Gastrocnemius medialis (tissue), 4 donors: Measurements from ENCODE around the gene HS6ST2. TPM values are rescaled to one million over a fixed set of nuclear protein-coding genes. Genes with fewer than 3 reads are reported as not detected.
A peak's percentile ranks its signal among the peaks of the same experiment; 100 is the strongest.

Experiments used
- ATAC-seq, 2 donors: fragments of 150-250 bp; one replicate each; pipeline ENCODE4 v1.9.1; 2016
- DNase-seq, 2 donors: peaks; one replicate each; pipeline ENCODE4 v3.0.0-alpha.2; 2019
- H3K27ac ChIP-seq, 4 donors: fragments of 200-600 bp; sonication (generic); 1 replicate in 1 of 4; 2 replicates in 3 of 4; pipeline ENCODE4 v1.5.1; 2016 to 2018; ENCODE audit warnings: mild to moderate bottlenecking in 2 of 4, moderate library complexity in 1 of 4
- H3K27me3 ChIP-seq, 3 donors: fragments of 200-600 bp; sonication (generic) in 2 of 3; 1 replicate in 1 of 3; 2 replicates in 2 of 3; pipeline versions ENCODE4 v1.5.1 to v1.6.0; 2016 to 2019; ENCODE audit warnings: mild to moderate bottlenecking in 1 of 3, moderate library complexity in 1 of 3
- H3K36me3 ChIP-seq, 2 donors: fragments of 200-600 bp; sonication (generic) in 1 of 2; one replicate each; pipeline ENCODE4 v1.5.1; 2017 to 2018
- H3K4me1 ChIP-seq, 2 donors: fragments of 200-600 bp; sonication (generic) in 1 of 2; one replicate each; pipeline ENCODE4 v1.5.1; 2016 to 2017; ENCODE audit warnings: mild to moderate bottlenecking in 2 of 2
- H3K4me3 ChIP-seq, 4 donors: fragments of 200-600 bp; sonication (generic) in 3 of 4; 1 replicate in 1 of 4; 2 replicates in 3 of 4; pipeline ENCODE4 v1.5.1; 2016 to 2019; ENCODE audit warnings: mild to moderate bottlenecking in 2 of 4
- H3K9me3 ChIP-seq, 3 donors: fragments of 200-600 bp; sonication (generic) in 2 of 3; 1 replicate in 1 of 3; 2 replicates in 2 of 3; pipeline ENCODE4 v1.5.1; 2016 to 2019
- CTCF ChIP-seq, 5 experiments: fragments of 450-650 bp in 3 of 5; fragments of 200-600 bp in 2 of 5; sonication (generic) in 2 of 5; IDR thresholded peaks in 4 of 5; conservative IDR thresholded peaks in 1 of 5; 1 replicate in 4 of 5; 2 replicates in 1 of 5; pipeline ENCODE4 v1.5.1; 2016 to 2019; ENCODE audit warnings: antibody characterized with exemption in 5 of 5, mild to moderate bottlenecking in 3 of 5, moderate library complexity in 3 of 5
- POLR2A ChIP-seq, 2 donors: fragments of 450-650 bp; IDR thresholded peaks; one replicate each; pipeline ENCODE4 v1.6.1; 2017; ENCODE audit warnings: antibody characterized with exemption in 2 of 2, mild to moderate bottlenecking in 2 of 2, moderate library complexity in 2 of 2
- in situ Hi-C, 4 donors: fragments of 200-750 bp; cut with MboI; loops; one replicate each; pipeline versions ENCODE4 v1.15.0 to v1.8.0; 2017; ENCODE audit warnings: low sequenced_read_pairs in 4 of 4
- intact Hi-C: fragments of 100-400 bp; cut with DNase I; formaldehyde crosslinking; loops from one replicate; pipeline ENCODE4 v1.15.1; 2023; ENCODE audit warnings: low total_unique reads
- total RNA-seq, 4 donors: library from RNA; depleted of rRNA; stranded (reverse); fragments of >200 nt; gene quantifications; one replicate each; pipeline versions ENCODE4 v1.1.0 to v1.2.3, GENCODE V29; 2016

Gene HS6ST2
- total RNA-seq, 4 donors from 2014 or later: 1.9 to 2.8 (median 2.1) TPM; not detected in 1

GRCh38 chrX:132742246-132742645 is 216.2 kb downstream of the HS6ST2 start:
- Histone ChIP-seq H3K27ac (no peak overlapping the region), H3K9me3 (no peaks in the 10 kb centered on the region), H3K4me1 (no peaks in the 10 kb centered on the region), H3K27me3 (no peaks in the 10 kb centered on the region), H3K4me3 (no peak overlapping the region), H3K36me3 (no peaks in the 10 kb centered on the region)
- in situ Hi-C loops (loop anchor here in 2 of 4 donors (25.0 kb wide), 1 partner anchor 220 kb away; the partner anchor contains the start of gene HS6ST2 (in 2 of the 2)), intact Hi-C loops (loop anchor here (5.0 kb wide), 1 partner anchor 215 kb away; the partner anchor contains the start of gene HS6ST2)
- TF ChIP-seq CTCF (IDR thresholded peaks at IDR 0.05 in 4 of 5, conservative IDR thresholded peaks at IDR 0.05 in 1 of 5) (no peak), POLR2A (IDR thresholded peaks at IDR 0.05) (no peak)
- ATAC-seq: no peak
- no peak for DNase-seq

GRCh38 chrX:132741689-132742088 is 216.7 kb downstream of the HS6ST2 start:
- TF ChIP-seq CTCF (IDR thresholded peaks at IDR 0.05 in 4 of 5, conservative IDR thresholded peaks at IDR 0.05 in 1 of 5) (no peak), POLR2A (IDR thresholded peaks at IDR 0.05) (no peak)
- H3K27me3 ChIP-seq: no peaks in the 10 kb centered on the region
- H3K9me3 ChIP-seq: no peaks in the 10 kb centered on the region
- no peak overlapping the region for H3K4me3 ChIP-seq
- no peaks in the 10 kb centered on the region for H3K4me1 ChIP-seq
- H3K36me3 ChIP-seq: no peaks in the 10 kb centered on the region
- ATAC-seq: no peak
- DNase-seq: no peak
- intact Hi-C loops: loop anchor here (5.0 kb wide), 1 partner anchor 216 kb away; the partner anchor contains the start of gene HS6ST2
- in situ Hi-C loops: loop anchor here in 2 of 4 donors (25.0 kb wide), 1 partner anchor 221 kb away; the partner anchor contains the start of gene HS6ST2 (in 2 of the 2)
- no peak overlapping the region for H3K27ac ChIP-seq

GRCh38 chrX:132740316-132741123 is 217.9 kb downstream of the HS6ST2 start:
- ATAC-seq (peak in 1 of 2 donors; percentile 47), DNase-seq (no peak)
- Histone ChIP-seq H3K4me1 (no peaks in the 10 kb centered on the region), H3K36me3 (no peaks in the 10 kb centered on the region), H3K9me3 (no peaks in the 10 kb centered on the region), H3K27ac (no peak overlapping the region), H3K27me3 (no peaks in the 10 kb centered on the region), H3K4me3 (no peak overlapping the region)
- intact Hi-C loops (loop anchor here (5.0 kb wide), 1 partner anchor 217 kb away; the partner anchor contains the start of gene HS6ST2), in situ Hi-C loops (loop anchor here in 2 of 4 donors (25.0 kb wide), 1 partner anchor 222 kb away; the partner anchor contains the start of gene HS6ST2 (in 2 of the 2))
- TF ChIP-seq CTCF (IDR thresholded peaks at IDR 0.05 in 4 of 5, conservative IDR thresholded peaks at IDR 0.05 in 1 of 5): peak in 4 of 5 experiments; percentile 24 to 61 (median 44)
- no peak for TF ChIP-seq POLR2A (IDR thresholded peaks at IDR 0.05)

- Histone ChIP-seq H3K4me1 (no peaks in the 10 kb centered on the region), H3K9me3 (no peaks in the 10 kb centered on the region), H3K36me3 (no peaks in the 10 kb centered on the region), H3K27ac (no peak overlapping the region), H3K4me3 (no peak overlapping the region), H3K27me3 (no peaks in the 10 kb centered on the region)
- no peak for ATAC-seq
- no peak for DNase-seq
- in situ Hi-C loops: loop anchor here in 2 of 4 donors (25.0 kb wide), 1 partner anchor 223 kb away; the partner anchor contains the start of gene HS6ST2 (in 2 of the 2)
- intact Hi-C loops: no loop called here
- TF ChIP-seq CTCF (IDR thresholded peaks at IDR 0.05 in 4 of 5, conservative IDR thresholded peaks at IDR 0.05 in 1 of 5) (no peak), POLR2A (IDR thresholded peaks at IDR 0.05) (no peak)
Observed at GRCh38 chrX:132738951-132739350, 219.5 kb downstream of the HS6ST2 start.
